IMR-90 (cell line): Measurements from ENCODE around the gene SPPL3. TPM values are rescaled to one million over a fixed set of nuclear protein-coding genes. Genes with fewer than 3 reads are reported as not detected.

Experiments
- ATAC-seq: fragments of 200-7000 bp; cut with Tn5 transposase; 2 replicates; pipeline ENCODE4 v1.9.1; 2020; ENCODE audit warnings: low read depth, mild to moderate bottlenecking, moderate library complexity
- BruUV-seq: library from RNA; stranded (reverse); fragments of 400-500 nt; replicated peaks from 2 replicates; lab custom pipeline; 2021; lab: Mats Ljungman, UMichigan
- CTCF ChIA-PET: fragments of 300-600 bp; formaldehyde crosslinking; extraction: SDS; loops from one replicate; lab custom pipeline; 2021; ENCODE audit warnings: antibody characterized with exemption; lab: Yijun Ruan, JAX
- POLR2A ChIA-PET: fragments of 300-600 bp; sonication (Branson Sonifier 250); formaldehyde crosslinking; loops from one replicate; lab custom pipeline; 2022; ENCODE audit warnings: antibody characterized with exemption; ENCODE audit not compliant: unreplicated experiment; lab: Charles Lee
- DNase-seq: peaks from one replicate; pipeline ENCODE4 v3.0.0; 2013
- H2AFZ ChIP-seq: replicated peaks from 2 replicates; pipeline ENCODE3; 2013; ENCODE audit warnings: low read length, mild to moderate bottlenecking; ENCODE audit not compliant: poor library complexity
- H2AK5ac ChIP-seq: 2 replicates; pipeline ENCODE4 v1.6.1; 2013; ENCODE audit warnings: low read depth, low read length, inconsistent platforms
- H2AK9ac ChIP-seq: replicated peaks from 2 replicates; pipeline ENCODE3; 2013; ENCODE audit warnings: mild to moderate bottlenecking, low read depth, low read length, moderate library complexity; ENCODE audit not compliant: poor library complexity
- H2BK120ac ChIP-seq: 2 replicates; pipeline ENCODE4 v1.6.1; 2013; ENCODE audit warnings: low read depth, low read length, inconsistent platforms
- H2BK15ac ChIP-seq: 3 replicates; pipeline ENCODE4 v1.6.1; 2013; ENCODE audit warnings: low read depth, low read length, inconsistent platforms
- H2BK20ac ChIP-seq: 2 replicates; pipeline ENCODE4 v1.6.1; 2013; ENCODE audit warnings: low read depth, mild to moderate bottlenecking, inconsistent platforms, low read length, moderate library complexity
- H2BK5ac ChIP-seq: 2 replicates; pipeline ENCODE4 v1.6.1; 2013; ENCODE audit warnings: mild to moderate bottlenecking, low read depth, low read length, inconsistent platforms; ENCODE audit not compliant: poor library complexity, severe bottlenecking
- H3K14ac ChIP-seq: replicated peaks from 2 replicates; pipeline ENCODE4 v1.6.1; 2013; ENCODE audit warnings: low read depth, low read length, inconsistent platforms
- H3K18ac ChIP-seq: 2 replicates; pipeline ENCODE4 v1.6.1; 2013; ENCODE audit warnings: low read depth, low read length, control low read depth
- H3K23ac ChIP-seq: 2 replicates; pipeline ENCODE4 v1.6.1; 2013; ENCODE audit warnings: low read depth, low read length, inconsistent platforms
- H3K27ac ChIP-seq: 2 replicates; pipeline ENCODE4 v1.5.1; 2013; ENCODE audit warnings: mild to moderate bottlenecking, control low read depth, low read length; ENCODE audit not compliant: insufficient read depth
- H3K27me3 ChIP-seq: 2 replicates; pipeline ENCODE4 v1.6.1; 2013; ENCODE audit warnings: low read length; ENCODE audit not compliant: control insufficient read depth, insufficient read depth
- H3K36me3 ChIP-seq: 2 replicates; pipeline ENCODE4 v1.6.1; 2013; ENCODE audit warnings: low read length, mixed read lengths; ENCODE audit not compliant: control insufficient read depth, insufficient read depth
- H3K4ac ChIP-seq: 2 replicates; pipeline ENCODE4 v1.6.1; 2013; ENCODE audit warnings: low read depth, low read length, inconsistent platforms
- H3K4me1 ChIP-seq: 2 replicates; pipeline ENCODE4 v1.6.1; 2013; ENCODE audit warnings: low read length, mixed read lengths; ENCODE audit not compliant: control insufficient read depth, insufficient read depth
- H3K4me2 ChIP-seq: 2 replicates; pipeline ENCODE4 v1.6.1; 2013; ENCODE audit warnings: low read depth, mild to moderate bottlenecking, control low read depth, low read length, moderate library complexity
- H3K4me3 ChIP-seq: 2 replicates; pipeline ENCODE4 v1.5.1; 2013; ENCODE audit warnings: low read depth, mild to moderate bottlenecking, control low read depth, low read length, moderate library complexity; ENCODE audit not compliant: insufficient read depth
- H3K56ac ChIP-seq: 2 replicates; pipeline ENCODE4 v1.6.1; 2013; ENCODE audit warnings: low read length, inconsistent platforms; ENCODE audit not compliant: insufficient read depth; ENCODE audit errors: extremely low read depth
- H3K79me1 ChIP-seq, 2 experiments: 2 replicates each; pipeline ENCODE4 v1.6.1; 2013; ENCODE audit warnings: low read length in 2 of 2, inconsistent platforms in 1 of 2, low read depth in 1 of 2
- H3K9ac ChIP-seq: 2 replicates; pipeline ENCODE4 v1.6.1; 2013; ENCODE audit warnings: low read depth, low read length, control low read depth
- H3K9me1 ChIP-seq: 2 replicates; pipeline ENCODE4 v1.6.1; 2013; ENCODE audit warnings: low read length, inconsistent platforms; ENCODE audit not compliant: insufficient read depth
- H3K9me3 ChIP-seq: 2 replicates; pipeline ENCODE4 v1.6.1; 2013; ENCODE audit warnings: low read length; ENCODE audit not compliant: control insufficient read depth, insufficient read depth
- H4K20me1 ChIP-seq: 2 replicates; pipeline ENCODE4 v1.6.1; 2013; ENCODE audit warnings: low read length, inconsistent platforms; ENCODE audit not compliant: insufficient read depth
- H4K5ac ChIP-seq: 2 replicates; pipeline ENCODE4 v1.6.1; 2013; ENCODE audit warnings: mild to moderate bottlenecking, low read depth, low read length, control low read depth
- H4K8ac ChIP-seq, 2 experiments: 2 replicates each; pipeline ENCODE4 v1.6.1; 2013; ENCODE audit warnings: low read depth in 2 of 2, low read length in 2 of 2, control low read depth in 1 of 2, inconsistent platforms in 1 of 2
- H4K91ac ChIP-seq: 2 replicates; pipeline ENCODE4 v1.6.1; 2013; ENCODE audit warnings: low read depth, low read length, inconsistent platforms; ENCODE audit not compliant: insufficient read depth
- CEBPB ChIP-seq: IDR thresholded peaks from 2 replicates; pipeline ENCODE4 v1.6.1; 2012; ENCODE audit warnings: low read depth, low read length, improper control_type of control experiment
- WGBS, 2 experiments: methylation state at CpG; one replicate each; pipeline versions ENCODE4 v1.1.5 to v1.1.7; 2013; ENCODE audit warnings: missing lambda C conversion rate in 2 of 2; ENCODE audit not compliant: insufficient read length in 1 of 2; ENCODE audit errors: extremely low coverage in 2 of 2; 5-methylcytosine and 5-hydroxymethylcytosine counted together
- dilution Hi-C: fragments of 300-500 bp; cut with HindIII; formaldehyde crosslinking; loops from one replicate; pipeline ENCODE4 v1.14.3; 2018; ENCODE audit warnings: low sequenced_read_pairs; ENCODE audit not compliant: unreplicated experiment
- in situ Hi-C: fragments of 300-500 bp; cut with MboI; formaldehyde crosslinking; loops from 3 replicates; pipeline ENCODE4 v1.14.3; 2019; ENCODE audit warnings: low sequenced_read_pairs, inconsistent platforms, mixed read lengths
- intact Hi-C: fragments of 100-400 bp; cut with micrococcal nuclease; formaldehyde crosslinking; loops from 2 replicates; pipeline ENCODE4 v1.10.0; 2022
- polyA plus RNA-seq, 3 experiments: library from polyadenylated mRNA; depleted of rRNA; stranded (reverse); fragments of >200 nt; gene quantifications; 2 replicates each; pipeline ENCODE4 v1.2.3, GENCODE V29; 2012; ENCODE audit warnings: low replicate concordance in 1 of 3
- total RNA-seq: library from RNA; depleted of rRNA; stranded (reverse); fragments of >200 nt; gene quantifications from 2 replicates; pipeline ENCODE4 v1.2.3, GENCODE V29; 2012

The SPPL3 gene
- total and polyA plus RNA-seq, 2 of the 4 experiments (the other 2 are of a cell fraction), result 1.6 to 18.0 TPM

- in situ Hi-C loops (no loop called here), dilution Hi-C loops (no loop called here), intact Hi-C loops (no loop called here)
- Histone ChIP-seq H4K91ac (no peak overlapping the region), H3K79me1 (no peaks in the 10 kb centered on the region), H2AK9ac (no peak overlapping the region), H3K23ac (no peak overlapping the region), H3K14ac (no peak overlapping the region), H3K9me3 (no peaks in the 10 kb centered on the region), H3K9ac (no peak overlapping the region), H2BK120ac (no peak overlapping the region), H3K27me3 (no peaks in the 10 kb centered on the region), H4K20me1 (no peaks in the 10 kb centered on the region), H3K4ac (no peak overlapping the region), H4K5ac (no peak overlapping the region), H3K36me3 (peaks cover 2% of the 10 kb centered on the region), H4K8ac (no peak overlapping the region), H3K4me1 (no peaks in the 10 kb centered on the region), H3K18ac (no peak overlapping the region), H2BK20ac (no peak overlapping the region), H3K56ac (no peak overlapping the region), H2AK5ac (no peak overlapping the region), H2AFZ (no peak overlapping the region), H3K4me3 (no peak overlapping the region), H2BK15ac (no peak overlapping the region), H3K4me2 (no peak overlapping the region), H2BK5ac (no peak overlapping the region), H3K9me1 (no peaks in the 10 kb centered on the region), H3K27ac (no peak overlapping the region)
- BruUV-seq, result no TSS peak
- no peak for TF ChIP-seq CEBPB
- POLR2A ChIA-PET, result no interaction called here
- CTCF ChIA-PET, result no interaction called here
- WGBS, 2 experiments, result no CpG with 5 or more reads among the region's 3 CpGs
- DNase-seq (no peak), ATAC-seq (no peak)
These were observed 169.0 kb downstream of the SPPL3 start for GRCh38 chr12:120735181-120735580.
